Neural progenitor cell (in vitro differentiated cells): ENCODE data around the gene COL25A1. TPM values are rescaled to one million over a fixed set of nuclear protein-coding genes. Genes with fewer than 3 reads are reported as not detected.

Experiments
- DNase-seq: peaks from one replicate; pipeline ENCODE4 v3.0.0-alpha.2; 2016; ENCODE audit warnings: low spot score
- H2AFZ ChIP-seq: fragments of 200-600 bp; sonication (generic); replicated peaks from 2 replicates; pipeline ENCODE4 v1.6.1; 2016; ENCODE audit warnings: antibody characterized with exemption
- H3F3A ChIP-seq: fragments of 200-600 bp; sonication (generic); 2 replicates; pipeline ENCODE4 v1.6.1; 2016; ENCODE audit warnings: antibody characterized with exemption, low read depth
- H3K27ac ChIP-seq: fragments of 200-600 bp; sonication (generic); 2 replicates; pipeline ENCODE4 v1.5.1; 2016; ENCODE audit warnings: mild to moderate bottlenecking
- H3K27me3 ChIP-seq: fragments of 200-600 bp; sonication (generic); 2 replicates; pipeline ENCODE4 v1.6.1; 2016; ENCODE audit warnings: mild to moderate bottlenecking, moderate library complexity
- H3K36me3 ChIP-seq: fragments of 200-600 bp; sonication (generic); 2 replicates; pipeline ENCODE4 v1.5.1; 2016
- H3K4me1 ChIP-seq: fragments of 200-600 bp; sonication (generic); 2 replicates; pipeline ENCODE4 v1.6.1; 2016; ENCODE audit warnings: mixed run types
- H3K4me2 ChIP-seq: fragments of 200-600 bp; sonication (generic); 2 replicates; pipeline ENCODE4 v1.6.1; 2016
- H3K4me3 ChIP-seq: fragments of 200-600 bp; sonication (generic); 2 replicates; pipeline ENCODE4 v1.5.1; 2016
- H3K79me2 ChIP-seq: fragments of 200-600 bp; sonication (generic); 2 replicates; pipeline ENCODE4 v1.6.1; 2016; ENCODE audit warnings: low read depth
- H3K9ac ChIP-seq: fragments of 200-600 bp; sonication (generic); 2 replicates; pipeline ENCODE4 v1.6.1; 2016
- H3K9me3 ChIP-seq: fragments of 200-600 bp; sonication (generic); 2 replicates; pipeline ENCODE4 v1.5.1; 2016; ENCODE audit warnings: low read depth
- H4K20me1 ChIP-seq: fragments of 200-600 bp; sonication (generic); 2 replicates; pipeline ENCODE4 v1.6.1; 2016; ENCODE audit warnings: low read depth
- H3K27ac Mint-ChIP-seq: 3 replicates; pipeline ENCODE4 v1.8.0; 2021; ENCODE audit warnings: mixed read lengths
- H3K27me3 Mint-ChIP-seq: 2 replicates; pipeline ENCODE4 v1.8.0; 2022; ENCODE audit warnings: low read depth, mild to moderate bottlenecking, inconsistent platforms, moderate library complexity, mixed read lengths; ENCODE audit not compliant: insufficient read depth
- H3K36me3 Mint-ChIP-seq: 3 replicates; pipeline ENCODE4 v1.8.0; 2021; ENCODE audit warnings: mixed read lengths
- H3K4me1 Mint-ChIP-seq: 3 replicates; pipeline ENCODE4 v1.8.0; 2021; ENCODE audit warnings: mixed read lengths
- H3K4me3 Mint-ChIP-seq: 3 replicates; pipeline ENCODE4 v1.8.0; 2021; ENCODE audit warnings: mild to moderate bottlenecking, moderate library complexity, mixed read lengths
- H3K9me3 Mint-ChIP-seq: 3 replicates; pipeline ENCODE4 v1.8.0; 2020; ENCODE audit warnings: mixed read lengths
- CTCF ChIP-seq: fragments of 200-600 bp; sonication (generic); IDR thresholded peaks from 2 replicates; pipeline ENCODE4 v1.5.1; 2017; ENCODE audit warnings: antibody characterized with exemption, mild to moderate bottlenecking
- EZH2 ChIP-seq: fragments of 200-600 bp; sonication (generic); IDR thresholded peaks from 2 replicates; pipeline ENCODE4 v1.6.1; 2017; ENCODE audit warnings: antibody characterized with exemption, mild to moderate bottlenecking, moderate library complexity
- EZH2phosphoT487 ChIP-seq: fragments of 200-600 bp; sonication (generic); IDR thresholded peaks from 2 replicates; pipeline ENCODE4 v1.6.1; 2017; ENCODE audit warnings: antibody characterized with exemption
- total RNA-seq: library from RNA; depleted of rRNA; stranded (reverse); fragments of >200 nt; gene quantifications from 2 replicates; pipeline ENCODE4 v1.2.3, GENCODE V29; 2015; ENCODE audit warnings: low replicate concordance

COL25A1 gene
- total RNA-seq, 1 donor from 2014 or later = 1.3 TPM

GRCh38 chr4:109007976-109008375, 294.5 kb downstream of the COL25A1 start:
- peak; percentile 18 for DNase-seq
- H3F3A ChIP-seq = no peaks in the 10 kb centered on the region

GRCh38 chr4:109005523-109005922, 296.9 kb downstream of the COL25A1 start:
- TF ChIP-seq EZH2phosphoT487 (no peak), EZH2 (no peak), CTCF (no peak)
- Histone ChIP-seq H3K27me3 (no peaks in the 10 kb centered on the region), H3K9me3 (no peaks in the 10 kb centered on the region), H3K36me3 (no peaks in the 10 kb centered on the region), H4K20me1 (no peaks in the 10 kb centered on the region), H3K9ac (no peak overlapping the region), H3K27ac (no peak overlapping the region), H3K79me2 (no peaks in the 10 kb centered on the region), H3K4me3 (no peak overlapping the region), H3K4me1 (peaks cover 7% of the 10 kb centered on the region), H3K4me2 (no peak overlapping the region), H3F3A (no peaks in the 10 kb centered on the region), H2AFZ (no peak overlapping the region)
- H3K4me3 Mint-ChIP-seq = no peak overlapping the region
- H3K27ac Mint-ChIP-seq = no peak overlapping the region
- peaks cover 6% of the 10 kb centered on the region for H3K4me1 Mint-ChIP-seq
- H3K36me3 Mint-ChIP-seq = no peaks in the 10 kb centered on the region
- no peaks in the 10 kb centered on the region for H3K9me3 Mint-ChIP-seq
- H3K27me3 Mint-ChIP-seq = no peaks in the 10 kb centered on the region
- no peak for DNase-seq

More at GRCh38 chr4:109007976-109008375, 294.5 kb downstream of the COL25A1 start:
- no peak overlapping the region for H3K27ac Mint-ChIP-seq
- Histone ChIP-seq H3K27me3 (no peaks in the 10 kb centered on the region), H3K27ac (no peak overlapping the region), H3K4me3 (no peak overlapping the region), H2AFZ (no peak overlapping the region), H4K20me1 (no peaks in the 10 kb centered on the region), H3K4me2 (no peak overlapping the region), H3K36me3 (no peaks in the 10 kb centered on the region), H3K9me3 (no peaks in the 10 kb centered on the region), H3K4me1 (peaks cover 7% of the 10 kb centered on the region), H3K79me2 (no peaks in the 10 kb centered on the region), H3K9ac (no peak overlapping the region)
- H3K27me3 Mint-ChIP-seq = no peaks in the 10 kb centered on the region
- peaks cover 6% of the 10 kb centered on the region for H3K4me1 Mint-ChIP-seq
- H3K4me3 Mint-ChIP-seq = no peak overlapping the region
- H3K36me3 Mint-ChIP-seq = no peaks in the 10 kb centered on the region
- H3K9me3 Mint-ChIP-seq = no peaks in the 10 kb centered on the region
- TF ChIP-seq EZH2 (no peak), EZH2phosphoT487 (no peak), CTCF (no peak)

- Histone ChIP-seq H3K79me2 (no peaks in the 10 kb centered on the region), H3K27ac (no peak overlapping the region), H4K20me1 (no peaks in the 10 kb centered on the region), H3K9me3 (no peaks in the 10 kb centered on the region), H3K4me3 (no peak overlapping the region), H3K9ac (no peak overlapping the region), H3K36me3 (no peaks in the 10 kb centered on the region), H3K27me3 (no peaks in the 10 kb centered on the region), H3K4me1 (peaks cover 7% of the 10 kb centered on the region), H2AFZ (no peak overlapping the region), H3F3A (no peaks in the 10 kb centered on the region), H3K4me2 (no peak overlapping the region)
- Mint-ChIP-seq H3K36me3 (no peaks in the 10 kb centered on the region), H3K27me3 (no peaks in the 10 kb centered on the region), H3K27ac (no peak overlapping the region), H3K4me3 (no peak overlapping the region), H3K9me3 (no peaks in the 10 kb centered on the region), H3K4me1 (no peaks in the 10 kb centered on the region)
- no peak for DNase-seq
- TF ChIP-seq EZH2phosphoT487 (no peak), EZH2 (no peak), CTCF (no peak)
These were observed 298.0 kb downstream of the COL25A1 start for GRCh38 chr4:109004418-109004817.
